Panc1 (cell line): ENCODE data around the gene ELAVL1. TPM values are rescaled to one million over a fixed set of nuclear protein-coding genes. Genes with fewer than 3 reads are reported as not detected.

Source experiments
- ATAC-seq: fragments of 200-7000 bp; cut with Tn5 transposase; 2 replicates; pipeline ENCODE4 v1.9.1; 2020; ENCODE audit warnings: mild to moderate bottlenecking, moderate library complexity
- BruUV-seq: library from RNA; stranded (reverse); fragments of 400-500 nt; replicated peaks from 2 replicates; lab custom pipeline; 2021; lab: Mats Ljungman, UMichigan
- CTCF ChIA-PET: fragments of 300-600 bp; sonication (Branson Sonifier 250); formaldehyde crosslinking; loops from one replicate; lab custom pipeline; 2022; ENCODE audit warnings: antibody characterized with exemption; lab: Charles Lee
- POLR2A ChIA-PET: fragments of 300-600 bp; sonication (Branson Sonifier 250); formaldehyde crosslinking; loops from one replicate; lab custom pipeline; 2022; ENCODE audit warnings: antibody characterized with exemption; lab: Charles Lee
- DNase-seq: peaks from one replicate; pipeline ENCODE4 v3.0.0-alpha.2; 2010; ENCODE audit warnings: low read depth, low spot score
- H3K27ac ChIP-seq: 2 replicates; pipeline ENCODE4 v1.5.1; 2011; ENCODE audit warnings: mild to moderate bottlenecking, low read length, inconsistent platforms
- H3K27me3 ChIP-seq: fragments of 200-500 bp; sonication (Bioruptor generic); 2 replicates; pipeline ENCODE4 v1.6.0; 2014; ENCODE audit warnings: low read length, inconsistent platforms; ENCODE audit not compliant: control insufficient read depth, insufficient read depth
- H3K36me3 ChIP-seq: fragments of 200-500 bp; sonication (Bioruptor generic); 2 replicates; pipeline ENCODE4 v1.5.1; 2014; ENCODE audit warnings: inconsistent platforms, mild to moderate bottlenecking, low read length, moderate library complexity; ENCODE audit not compliant: control insufficient read depth, insufficient read depth
- H3K4me1 ChIP-seq: 2 replicates; pipeline ENCODE4 v1.5.1; 2011; ENCODE audit warnings: inconsistent platforms, mild to moderate bottlenecking, low read length, moderate library complexity; ENCODE audit not compliant: control insufficient read depth, insufficient read depth
- H3K4me3 ChIP-seq, 2 experiments: 2 replicates each; pipeline ENCODE4 v1.5.1; 2011 to 2012; ENCODE audit warnings: low read depth in 2 of 2, low read length in 2 of 2, mild to moderate bottlenecking in 2 of 2, inconsistent platforms in 1 of 2, moderate library complexity in 1 of 2
- H3K9me3 ChIP-seq: fragments of 200-500 bp; sonication (Bioruptor generic); 2 replicates; pipeline ENCODE4 v1.5.1; 2014; ENCODE audit warnings: low read depth, mild to moderate bottlenecking, inconsistent platforms, low read length, moderate library complexity; ENCODE audit not compliant: control insufficient read depth, insufficient read depth
- CTCF ChIP-seq: fragments of 450-650 bp; IDR thresholded peaks from 2 replicates; pipeline ENCODE4 v1.5.1; 2017; ENCODE audit warnings: mild to moderate bottlenecking
- POLR2AphosphoS5 ChIP-seq: IDR thresholded peaks from 2 replicates; pipeline ENCODE4 v1.6.1; 2012; ENCODE audit warnings: mild to moderate bottlenecking, low read depth, low read length, moderate library complexity
- REST ChIP-seq, 2 experiments: IDR thresholded peaks; 2 replicates each; pipeline ENCODE4 v1.6.1; 2011 to 2012; ENCODE audit warnings: low read depth in 2 of 2, control low read depth in 1 of 2, low read length in 1 of 2, mild to moderate bottlenecking in 1 of 2, moderate library complexity in 1 of 2; ENCODE audit not compliant: insufficient read depth in 1 of 2
- SIN3A ChIP-seq: IDR thresholded peaks from 2 replicates; pipeline ENCODE4 v1.6.1; 2012; ENCODE audit warnings: low read depth, mild to moderate bottlenecking, low read length, moderate library complexity, borderline replicate concordance; ENCODE audit not compliant: insufficient read depth
- TCF7L2 ChIP-seq: IDR thresholded peaks from 2 replicates; pipeline ENCODE4 v1.6.1; 2011; ENCODE audit warnings: mild to moderate bottlenecking, low read depth, low read length, inconsistent platforms
- in situ Hi-C: cut with HindIII; loops from 2 replicates; pipeline ENCODE4 v1.10.0; 2016; ENCODE audit warnings: low sequenced_read_pairs, low pct_unique_long_range_greater_than_20kb
- intact Hi-C: fragments of 100-400 bp; cut with micrococcal nuclease; formaldehyde crosslinking; loops from one replicate; pipeline ENCODE4 v1.10.0; 2022; ENCODE audit not compliant: unreplicated experiment
- total RNA-seq: library from RNA; stranded (reverse); gene quantifications from one replicate; pipeline ENCODE4 v1.2.1, GENCODE V29; 2021; ENCODE audit not compliant: unreplicated experiment

ELAVL1 gene
- total RNA-seq, 1 experiment from 2014 or later, result 123 TPM

GRCh38 chr19:8046569-8047165, 41.2 kb upstream of the ELAVL1 start:
- BruUV-seq, result no TSS peak
- ChIA-PET CTCF (interaction anchor here (0.7 kb wide), 1 partner anchor 38 kb away, joined by 3 read pairs; no protein-coding TSS in a partner anchor), POLR2A (no interaction called here)
- no peak overlapping the region for H3K4me3 ChIP-seq
- TF ChIP-seq SIN3A, result no peak
- no peak for TF ChIP-seq REST (IDR thresholded peaks at IDR 0.05; ENCODE audit: insufficient read depth in 1 of 2, low read depth in 2 of 2, low read length in 1 of 2)
- TF ChIP-seq POLR2AphosphoS5, result no peak
- no peak for TF ChIP-seq TCF7L2
- TF ChIP-seq CTCF, result no peak
- no peaks in the 10 kb centered on the region for H3K27me3 ChIP-seq
- in situ Hi-C loops (no loop called here), intact Hi-C loops (no loop called here)
- no peaks in the 10 kb centered on the region for H3K9me3 ChIP-seq
- no peak overlapping the region for H3K27ac ChIP-seq
- no peaks in the 10 kb centered on the region for H3K36me3 ChIP-seq
- no peaks in the 10 kb centered on the region for H3K4me1 ChIP-seq
- ATAC-seq (no peak), DNase-seq (no peak)

GRCh38 chr19:8045872-8046568, 40.6 kb upstream of the ELAVL1 start:
- no peaks in the 10 kb centered on the region for H3K9me3 ChIP-seq
- POLR2A ChIA-PET, result no interaction called here
- H3K27ac ChIP-seq, result no peak overlapping the region
- no peak overlapping the region for H3K4me3 ChIP-seq
- intact Hi-C loops, result no loop called here
- no peak for TF ChIP-seq POLR2AphosphoS5
- TF ChIP-seq REST (IDR thresholded peaks at IDR 0.05; ENCODE audit: insufficient read depth in 1 of 2, low read depth in 2 of 2, low read length in 1 of 2), result no peak
- no peak for TF ChIP-seq CTCF
- no peak for TF ChIP-seq SIN3A
- TF ChIP-seq TCF7L2, result no peak
- in situ Hi-C loops, result no loop called here
- DNase-seq (no peak), ATAC-seq (peak; percentile 29; the same call in 1 of the 2 replicates)
- CTCF ChIA-PET, result interaction anchor here (0.7 kb wide), 1 partner anchor 37 kb away, joined by 3 read pairs; no protein-coding TSS in a partner anchor
- no TSS peak for BruUV-seq
- H3K36me3 ChIP-seq, result no peaks in the 10 kb centered on the region
- H3K27me3 ChIP-seq, result no peaks in the 10 kb centered on the region
- H3K4me1 ChIP-seq, result no peaks in the 10 kb centered on the region
